Transverse colon (tissue), 4 donors: ENCODE data around the gene CDC25B. TPM values are rescaled to one million over a fixed set of nuclear protein-coding genes. Genes with fewer than 3 reads are reported as not detected.
"Not testable (repeated sequence)": the region's sequence is repeated elsewhere in the genome, so short reads cannot be mapped to it uniquely, and the experiment has no call there.

Source experiments
- DNase-seq: peaks from one replicate; pipeline ENCODE4 v3.0.0-alpha.2; 2019
- H3K27ac ChIP-seq, 4 donors: fragments of 200-600 bp; sonication (generic); 2 replicates each; pipeline ENCODE4 v1.5.1; 2016 to 2018; ENCODE audit warnings: inconsistent platforms in 4 of 4
- H3K27me3 ChIP-seq: fragments of 200-600 bp; sonication (generic); 2 replicates; pipeline ENCODE4 v1.5.1; 2017; ENCODE audit warnings: inconsistent platforms
- H3K36me3 ChIP-seq, 4 donors: fragments of 200-600 bp; sonication (generic); 2 replicates each; pipeline ENCODE4 v1.5.1; 2017 to 2019; ENCODE audit warnings: inconsistent platforms in 4 of 4
- H3K4me1 ChIP-seq, 4 donors: fragments of 200-600 bp; sonication (generic); 2 replicates each; pipeline ENCODE4 v1.5.1; 2017 to 2020; ENCODE audit warnings: inconsistent platforms in 4 of 4
- H3K4me3 ChIP-seq, 4 donors: fragments of 200-600 bp; sonication (generic); 1 replicate in 1 of 4; 2 replicates in 3 of 4; pipeline versions ENCODE4 v1.5.1 to v1.6.1; 2017 to 2019; ENCODE audit warnings: inconsistent platforms in 4 of 4
- H3K9me3 ChIP-seq, 2 donors: fragments of 200-600 bp; sonication (generic); 2 replicates each; pipeline ENCODE4 v1.5.1; 2017 to 2019; ENCODE audit warnings: inconsistent platforms in 2 of 2
- CTCF ChIP-seq, 5 experiments: fragments of 200-600 bp in 3 of 5; fragments of 450-650 bp in 2 of 5; sonication (generic) in 3 of 5; IDR thresholded peaks; 1 replicate in 2 of 5; 2 replicates in 3 of 5; pipeline ENCODE4 v1.5.1; 2016 to 2017; ENCODE audit warnings: antibody characterized with exemption in 5 of 5, inconsistent platforms in 3 of 5, mild to moderate bottlenecking in 2 of 5, moderate library complexity in 1 of 5
- EP300 ChIP-seq: sonication (generic); formaldehyde crosslinking; IDR thresholded peaks from one replicate; pipeline ENCODE4 v1.6.1; 2017; ENCODE audit warnings: antibody characterized with exemption, low read depth
- POLR2A ChIP-seq: fragments of 450-650 bp; IDR thresholded peaks from one replicate; pipeline ENCODE4 v1.6.1; 2016; ENCODE audit warnings: antibody characterized with exemption, mild to moderate bottlenecking, moderate library complexity
- POLR2AphosphoS5 ChIP-seq, 3 donors: sonication (generic); formaldehyde crosslinking; IDR thresholded peaks; one replicate each; pipeline ENCODE4 v1.6.1; 2016; ENCODE audit warnings: antibody characterized with exemption in 3 of 3
- WGBS, 2 donors: methylation state at CpG; one replicate each; pipeline ENCODE4 v1.1.5; 2018; ENCODE audit warnings: low coverage in 1 of 2; 5-methylcytosine and 5-hydroxymethylcytosine counted together
- in situ Hi-C, 4 donors: fragments of 200-750 bp; cut with MboI; loops; one replicate each; pipeline versions ENCODE4 v1.15.0 to v1.15.1; 2017; ENCODE audit warnings: low sequenced_read_pairs in 3 of 4, low pct_ligation_motif_present in 1 of 4, low pct_unique_long_range_greater_than_20kb in 1 of 4
- intact Hi-C: fragments of 100-400 bp; cut with DNase I; formaldehyde crosslinking; loops from one replicate; pipeline ENCODE4 v1.15.1; 2023; ENCODE audit warnings: low total_unique reads
- total RNA-seq, 4 donors: library from RNA; depleted of rRNA; stranded (reverse); fragments of >200 nt; gene quantifications; one replicate each; pipeline ENCODE4 v1.1.0, GENCODE V29; 2016

Gene CDC25B
- total RNA-seq, 4 donors from 2014 or later = 14.1 to 89.4 (median 39.5) TPM

- 86 to 100% methylated on average over 2 to 3 of the region's 3 CpGs for WGBS, 2 donors
- in situ Hi-C loops (no loop called here), intact Hi-C loops (no loop called here)
- Histone ChIP-seq H3K4me3 (no peak overlapping the region), H3K9me3 (no peaks in the 10 kb centered on the region), H3K27ac (no peak overlapping the region), H3K4me1 (no peaks in the 10 kb centered on the region), H3K27me3 (no peaks in the 10 kb centered on the region), H3K36me3 (peaks cover 0 to 6% (median 3%) of the 10 kb centered on the region in 4 donors)
- no peak for DNase-seq
- TF ChIP-seq EP300 (no peak), POLR2A (no peak), CTCF (IDR thresholded peaks at IDR 0.05) (no peak), POLR2AphosphoS5 (IDR thresholded peaks at IDR 0.05) (no peak)
Measured at GRCh38 chr20:3828798-3829197, 32.7 kb downstream of the CDC25B start.

- H3K27ac ChIP-seq, H3K4me3 ChIP-seq, DNase-seq, H3K9me3 ChIP-seq, H3K4me1 ChIP-seq, H3K36me3 ChIP-seq, H3K27me3 ChIP-seq, intact Hi-C loops, in situ Hi-C loops: not testable (repeated sequence)
- WGBS, 2 donors = 80 to 97% methylated on average over 1 to 5 of the region's 5 CpGs
Measured at GRCh38 chr20:3829891-3830290, 33.8 kb downstream of the CDC25B start.

GRCh38 chr20:3836132-3836531 lies 40.0 kb downstream of the CDC25B start:
- no peak for TF ChIP-seq POLR2AphosphoS5 (IDR thresholded peaks at IDR 0.05)
- no peak for TF ChIP-seq EP300
- TF ChIP-seq CTCF (IDR thresholded peaks at IDR 0.05) = no peak
- no peak for TF ChIP-seq POLR2A
- intact Hi-C loops = no loop called here

GRCh38 chr20:3839328-3839727 lies 43.2 kb downstream of the CDC25B start:
- H3K4me3 ChIP-seq = no peak overlapping the region
- DNase-seq = no peak
- no peaks in the 10 kb centered on the region for H3K27me3 ChIP-seq
- no peaks in the 10 kb centered on the region for H3K36me3 ChIP-seq
- intact Hi-C loops = no loop called here
- H3K4me1 ChIP-seq = peaks cover 6 to 20% (median 13%) of the 10 kb centered on the region in 4 donors
- no peaks in the 10 kb centered on the region for H3K9me3 ChIP-seq
- TF ChIP-seq POLR2A (no peak), EP300 (no peak), CTCF (IDR thresholded peaks at IDR 0.05) (no peak), POLR2AphosphoS5 (IDR thresholded peaks at IDR 0.05) (no peak)
- 77% methylated on average over 3 of the region's 3 CpGs; no CpG with 5 or more reads in 1 of the 2 donors for WGBS, 2 donors
- H3K27ac ChIP-seq = no peak overlapping the region
- in situ Hi-C loops = no loop called here

More at GRCh38 chr20:3836132-3836531, 40.0 kb downstream of the CDC25B start:
- 91 to 94% methylated on average over 4 of the region's 4 CpGs for WGBS, 2 donors
- no peaks in the 10 kb centered on the region for H3K4me1 ChIP-seq
- no peaks in the 10 kb centered on the region for H3K36me3 ChIP-seq
- no peaks in the 10 kb centered on the region for H3K27me3 ChIP-seq
- in situ Hi-C loops = no loop called here
- DNase-seq = no peak
- H3K9me3 ChIP-seq = no peaks in the 10 kb centered on the region
- no peak overlapping the region for H3K27ac ChIP-seq
- no peak overlapping the region for H3K4me3 ChIP-seq

GRCh38 chr20:3840201-3840600 lies 44.1 kb downstream of the CDC25B start:
- in situ Hi-C loops, DNase-seq, H3K27ac ChIP-seq, H3K4me3 ChIP-seq, H3K36me3 ChIP-seq, H3K9me3 ChIP-seq, H3K27me3 ChIP-seq, intact Hi-C loops: not testable (repeated sequence)
- peaks cover 9 to 29% (median 18%) of the 10 kb centered on the region in 4 donors for H3K4me1 ChIP-seq
- 86 to 93% methylated on average over 3 to 7 of the region's 7 CpGs for WGBS, 2 donors
